AG09309 (cell line): ENCODE measurements around the gene TCEANC2.
A peak's percentile ranks its signal among the peaks of the same experiment; 100 is the strongest.
"Not testable (repeated sequence)": the region's sequence is repeated elsewhere in the genome, so short reads cannot be mapped to it uniquely, and the experiment has no call there.

Experiments
- DNase-seq: peaks from one replicate; pipeline ENCODE4 v3.0.0-alpha.2; 2010; ENCODE audit warnings: low read depth
- H3K4me3 ChIP-seq: 2 replicates; pipeline ENCODE4 v1.5.1; 2011; ENCODE audit warnings: mild to moderate bottlenecking, low read depth, low read length, moderate library complexity; ENCODE audit not compliant: control insufficient read depth
- TF ChIP-seq, protein P1 (sequence below): IDR thresholded peaks from 2 replicates; pipeline ENCODE4 v1.5.1; 2011; ENCODE audit warnings: mild to moderate bottlenecking, low read depth, low read length, inconsistent platforms; ENCODE audit not compliant: insufficient read depth, control insufficient read depth; ENCODE audit errors: missing control alignments

Gene TCEANC2

GRCh38 chr1:54052934-54053744 lies at the start of gene TCEANC2, which contains the start of gene TMEM59:
Gene TCEANC2, plus strand, starts transcription at chr1:54053608. Its CDS starts 815 bp downstream, at chr1:54054423.
Gene TMEM59, minus strand, starts transcription at chr1:54053204. Its CDS starts 16 bp downstream, at chr1:54053188.
- peak within 1 kb of the TSS; percentile 70 for H3K4me3 ChIP-seq
- TF ChIP-seq, protein P1, sequence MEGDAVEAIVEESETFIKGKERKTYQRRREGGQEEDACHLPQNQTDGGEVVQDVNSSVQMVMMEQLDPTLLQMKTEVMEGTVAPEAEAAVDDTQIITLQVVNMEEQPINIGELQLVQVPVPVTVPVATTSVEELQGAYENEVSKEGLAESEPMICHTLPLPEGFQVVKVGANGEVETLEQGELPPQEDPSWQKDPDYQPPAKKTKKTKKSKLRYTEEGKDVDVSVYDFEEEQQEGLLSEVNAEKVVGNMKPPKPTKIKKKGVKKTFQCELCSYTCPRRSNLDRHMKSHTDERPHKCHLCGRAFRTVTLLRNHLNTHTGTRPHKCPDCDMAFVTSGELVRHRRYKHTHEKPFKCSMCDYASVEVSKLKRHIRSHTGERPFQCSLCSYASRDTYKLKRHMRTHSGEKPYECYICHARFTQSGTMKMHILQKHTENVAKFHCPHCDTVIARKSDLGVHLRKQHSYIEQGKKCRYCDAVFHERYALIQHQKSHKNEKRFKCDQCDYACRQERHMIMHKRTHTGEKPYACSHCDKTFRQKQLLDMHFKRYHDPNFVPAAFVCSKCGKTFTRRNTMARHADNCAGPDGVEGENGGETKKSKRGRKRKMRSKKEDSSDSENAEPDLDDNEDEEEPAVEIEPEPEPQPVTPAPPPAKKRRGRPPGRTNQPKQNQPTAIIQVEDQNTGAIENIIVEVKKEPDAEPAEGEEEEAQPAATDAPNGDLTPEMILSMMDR = no peak
- peak; percentile 96 for DNase-seq

DNA sequence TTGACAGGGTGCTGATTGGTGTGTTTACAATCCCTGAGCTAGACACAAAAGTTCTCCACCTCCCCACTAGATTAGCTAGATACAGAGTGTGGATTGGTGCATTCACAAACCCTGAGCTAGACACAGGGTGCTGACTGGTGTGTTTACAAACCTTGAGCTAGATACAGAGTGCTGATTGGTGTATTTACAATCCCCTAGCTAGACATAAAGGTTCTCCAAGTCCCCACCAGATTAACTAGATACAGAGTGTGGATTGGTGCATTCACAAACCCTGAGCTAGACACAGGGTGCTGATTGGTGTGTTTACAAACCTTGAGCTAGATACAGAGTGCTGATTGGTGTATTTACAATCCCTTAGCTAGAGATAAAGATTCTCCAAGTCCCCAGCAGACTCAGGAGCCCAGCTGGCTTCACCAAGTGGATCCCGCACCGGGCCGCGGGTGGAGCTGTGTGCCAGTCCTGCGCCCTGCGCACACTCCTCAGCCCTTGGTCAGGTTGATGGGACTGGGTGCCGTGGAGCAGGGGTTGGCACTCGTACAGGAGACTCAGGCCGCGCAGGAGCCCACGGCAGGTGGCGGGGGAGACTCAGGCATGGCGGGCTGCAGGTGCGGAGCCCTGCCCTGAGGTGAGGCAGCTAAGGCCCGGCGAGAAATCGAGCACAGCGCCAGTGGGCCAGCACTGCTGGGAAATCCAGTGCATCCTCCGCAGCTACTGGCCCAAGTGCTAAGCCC lies 49.5 kb upstream of the TCEANC2 start:
- DNase-seq, H3K4me3 ChIP-seq: not testable (repeated sequence)

GRCh38 chr1:54004481-54005049 lies 48.8 kb upstream of the TCEANC2 start:
- H3K4me3 ChIP-seq = no peak overlapping the region
- no peak for DNase-seq
- TF ChIP-seq, protein P1 = no peak

- TF ChIP-seq, protein P1 = no peak
- no peak for DNase-seq
- H3K4me3 ChIP-seq = no peak overlapping the region
These were observed 46.9 kb upstream of the TCEANC2 start for GRCh38 chr1:54006508-54006907.

- H3K4me3 ChIP-seq = no peak overlapping the region
- TF ChIP-seq, protein P1 = no peak
- no peak for DNase-seq
These were observed 45.8 kb upstream of the TCEANC2 start for GRCh38 chr1:54007613-54008012.

GRCh38 chr1:54008876-54009275 lies 44.5 kb upstream of the TCEANC2 start:
- TF ChIP-seq, protein P1 = no peak
- H3K4me3 ChIP-seq = no peak overlapping the region
- no peak for DNase-seq

DNA sequence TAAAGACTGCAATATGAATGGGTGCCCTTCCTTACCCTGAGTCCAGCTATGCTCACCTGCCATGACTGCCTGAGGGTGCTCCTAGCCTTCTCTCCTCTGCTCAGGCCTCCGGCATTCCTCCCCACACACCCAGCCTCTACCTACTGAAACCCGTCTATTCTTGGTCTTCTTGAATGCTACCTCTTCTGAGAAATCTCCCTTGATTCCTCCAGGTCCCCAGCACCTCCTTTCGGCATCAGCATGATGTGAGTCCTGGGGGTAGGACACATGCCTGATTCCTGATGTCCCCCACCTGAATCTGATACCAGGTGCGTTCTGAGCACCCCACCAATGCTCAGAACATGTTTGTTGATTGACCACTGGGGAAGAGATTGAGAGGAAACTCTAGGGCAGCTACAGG lies 44.0 kb upstream of the TCEANC2 start:
- TF ChIP-seq, protein P1 = no peak
- H3K4me3 ChIP-seq = no peak overlapping the region
- no peak for DNase-seq
